Adrenal gland (tissue), 12 donors: ENCODE data around the gene AMBRA1. TPM values are rescaled to one million over a fixed set of nuclear protein-coding genes. Genes with fewer than 3 reads are reported as not detected.

Source experiments
- DNase-seq, 7 donors: peaks; one replicate each; pipeline ENCODE4 v3.0.0-alpha.2; 2019 to 2020
- H3K27ac ChIP-seq, 5 donors: fragments of 200-600 bp; sonication (generic) in 4 of 5; 1 replicate in 3 of 5; 2 replicates in 2 of 5; pipeline versions ENCODE4 v1.5.1 to v1.8.0; 2016 to 2020; ENCODE audit warnings: mild to moderate bottlenecking in 1 of 5
- H3K27me3 ChIP-seq: fragments of 200-600 bp; 2 replicates; pipeline ENCODE4 v1.8.0; 2021
- H3K36me3 ChIP-seq, 2 donors: fragments of 200-600 bp; replicated peaks in 1 of 2; 1 replicate in 1 of 2; 2 replicates in 1 of 2; pipeline versions ENCODE4 v1.5.1 to v1.8.0; 2018 to 2022
- H3K4me1 ChIP-seq, 2 donors: fragments of 200-600 bp; replicated peaks in 1 of 2; 1 replicate in 1 of 2; 2 replicates in 1 of 2; pipeline versions ENCODE4 v1.5.1 to v1.8.0; 2018 to 2021
- H3K4me3 ChIP-seq, 4 donors: fragments of 200-600 bp; sonication (generic) in 3 of 4; one replicate each; pipeline ENCODE4 v1.5.1; 2016 to 2018
- H3K9me3 ChIP-seq, 3 donors: fragments of 200-600 bp; sonication (generic) in 1 of 3; replicated peaks in 1 of 3; 1 replicate in 2 of 3; 2 replicates in 1 of 3; pipeline versions ENCODE4 v1.5.1 to v1.8.0; 2016 to 2021
- POLR2A ChIP-seq, 2 donors: fragments of 450-650 bp; IDR thresholded peaks; one replicate each; pipeline ENCODE4 v1.6.1; 2017; ENCODE audit warnings: antibody characterized with exemption in 2 of 2, mild to moderate bottlenecking in 2 of 2, moderate library complexity in 1 of 2
- WGBS, 4 donors: extraction: QIAGEN DNeasy Blood & Tissue Kit in 2 of 4; methylation state at CpG; one replicate each; pipeline versions ENCODE4 v1.1.5 to v1.1.7; 2013 to 2017; 5-methylcytosine and 5-hydroxymethylcytosine counted together
- intact Hi-C, 2 donors: fragments of 100-400 bp; cut with DNase I; formaldehyde crosslinking; loops; one replicate each; pipeline versions ENCODE4 v1.14.1 to v1.15.0; 2022 to 2023
- polyA plus RNA-seq, 3 donors: library from polyadenylated mRNA; stranded (reverse); fragments of 200-250 nt in 2 of 3; fragments of 350-450 nt in 1 of 3; fragmentation: Illumina TruSeq in 1 of 3; extraction: RNeasy Lipid Tissue Mini Kit (QIAGEN cat#74804) in 1 of 3; gene quantifications; one replicate each; pipeline ENCODE4 v1.2.3, GENCODE V29; 2013 to 2014
- total RNA-seq, 9 donors: library from RNA; depleted of rRNA in 4 of 9; stranded (reverse); fragments of >200 nt in 4 of 9; fragments of 120-200 nt in 1 of 9; fragmentation: NEBNext Ultra II Directional in 1 of 9; extraction: Animal tissue kit (Norgen Biotek cat#: 25700) in 1 of 9; gene quantifications; one replicate each; pipeline versions ENCODE4 v1.1.0 to v1.2.4, GENCODE V29; 2013 to 2023
- TF ChIP-seq, protein P1 (sequence below), 6 experiments: fragments of 450-650 bp in 4 of 6; fragments of 200-600 bp in 2 of 6; sonication (generic) in 1 of 6; IDR thresholded peaks; 1 replicate in 5 of 6; 2 replicates in 1 of 6; pipeline versions ENCODE4 v1.5.1 to v1.8.0; 2016 to 2021; ENCODE audit warnings: antibody characterized with exemption in 6 of 6, mild to moderate bottlenecking in 2 of 6, moderate library complexity in 1 of 6
- donor health status: healthy with polysubstance abuse.
- donor health status: Bipolar disorder and iron deficiency.
- donor health status: DM: yes; HTN: yes; CAD: no.
- donor health status: DM: no; HTN: no; CAD: no.
- donor health status: DM: no; HTN: no; CAD: no.
- donor health status: DM: yes; HTN: yes; CAD: no.

Gene AMBRA1
- total and polyA plus RNA-seq, 12 donors, result 16.2 to 73.3 (median 49.7) TPM

DNA sequence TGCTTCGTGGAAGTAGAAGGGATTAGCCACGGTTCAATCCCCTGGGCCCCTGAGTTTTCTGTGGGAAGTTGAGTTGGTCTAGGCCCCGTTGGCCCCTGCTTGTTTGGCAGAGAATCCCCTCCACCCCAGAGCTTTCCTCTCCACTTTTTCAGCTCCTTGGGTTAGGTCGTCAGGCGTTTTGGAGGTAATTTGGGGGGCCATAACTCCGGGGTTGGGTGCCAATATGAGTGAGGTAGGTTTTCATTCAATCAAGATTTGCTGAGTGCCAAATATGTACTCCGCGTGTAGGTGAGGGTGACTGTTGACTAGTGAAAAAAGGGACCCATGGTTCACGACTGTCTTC lies 24.1 kb upstream of the AMBRA1 start:
- TF ChIP-seq, protein P1, sequence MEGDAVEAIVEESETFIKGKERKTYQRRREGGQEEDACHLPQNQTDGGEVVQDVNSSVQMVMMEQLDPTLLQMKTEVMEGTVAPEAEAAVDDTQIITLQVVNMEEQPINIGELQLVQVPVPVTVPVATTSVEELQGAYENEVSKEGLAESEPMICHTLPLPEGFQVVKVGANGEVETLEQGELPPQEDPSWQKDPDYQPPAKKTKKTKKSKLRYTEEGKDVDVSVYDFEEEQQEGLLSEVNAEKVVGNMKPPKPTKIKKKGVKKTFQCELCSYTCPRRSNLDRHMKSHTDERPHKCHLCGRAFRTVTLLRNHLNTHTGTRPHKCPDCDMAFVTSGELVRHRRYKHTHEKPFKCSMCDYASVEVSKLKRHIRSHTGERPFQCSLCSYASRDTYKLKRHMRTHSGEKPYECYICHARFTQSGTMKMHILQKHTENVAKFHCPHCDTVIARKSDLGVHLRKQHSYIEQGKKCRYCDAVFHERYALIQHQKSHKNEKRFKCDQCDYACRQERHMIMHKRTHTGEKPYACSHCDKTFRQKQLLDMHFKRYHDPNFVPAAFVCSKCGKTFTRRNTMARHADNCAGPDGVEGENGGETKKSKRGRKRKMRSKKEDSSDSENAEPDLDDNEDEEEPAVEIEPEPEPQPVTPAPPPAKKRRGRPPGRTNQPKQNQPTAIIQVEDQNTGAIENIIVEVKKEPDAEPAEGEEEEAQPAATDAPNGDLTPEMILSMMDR (IDR thresholded peaks at IDR 0.05), result peak in 1 of 6 experiments; percentile 14
- no peak for TF ChIP-seq POLR2A (IDR thresholded peaks at IDR 0.05)
- peaks cover 12 to 24% of the 10 kb centered on the region in 2 donors for H3K4me1 ChIP-seq
- H3K36me3 ChIP-seq, result peaks cover 0 to 13% of the 10 kb centered on the region in 2 donors
- no peaks in the 10 kb centered on the region for H3K9me3 ChIP-seq
- WGBS, 4 donors, result 0 to 3% (median 2%) methylated on average over 7 to 9 of the region's 9 CpGs
- DNase-seq, result no peak
- H3K27me3 ChIP-seq, result no peaks in the 10 kb centered on the region
- H3K4me3 ChIP-seq, result peak overlapping the region; percentile 92 to 100 (median 96)
- intact Hi-C loops, result no loop called here
- peak overlapping the region; percentile 91 to 98 (median 95) for H3K27ac ChIP-seq

DNA sequence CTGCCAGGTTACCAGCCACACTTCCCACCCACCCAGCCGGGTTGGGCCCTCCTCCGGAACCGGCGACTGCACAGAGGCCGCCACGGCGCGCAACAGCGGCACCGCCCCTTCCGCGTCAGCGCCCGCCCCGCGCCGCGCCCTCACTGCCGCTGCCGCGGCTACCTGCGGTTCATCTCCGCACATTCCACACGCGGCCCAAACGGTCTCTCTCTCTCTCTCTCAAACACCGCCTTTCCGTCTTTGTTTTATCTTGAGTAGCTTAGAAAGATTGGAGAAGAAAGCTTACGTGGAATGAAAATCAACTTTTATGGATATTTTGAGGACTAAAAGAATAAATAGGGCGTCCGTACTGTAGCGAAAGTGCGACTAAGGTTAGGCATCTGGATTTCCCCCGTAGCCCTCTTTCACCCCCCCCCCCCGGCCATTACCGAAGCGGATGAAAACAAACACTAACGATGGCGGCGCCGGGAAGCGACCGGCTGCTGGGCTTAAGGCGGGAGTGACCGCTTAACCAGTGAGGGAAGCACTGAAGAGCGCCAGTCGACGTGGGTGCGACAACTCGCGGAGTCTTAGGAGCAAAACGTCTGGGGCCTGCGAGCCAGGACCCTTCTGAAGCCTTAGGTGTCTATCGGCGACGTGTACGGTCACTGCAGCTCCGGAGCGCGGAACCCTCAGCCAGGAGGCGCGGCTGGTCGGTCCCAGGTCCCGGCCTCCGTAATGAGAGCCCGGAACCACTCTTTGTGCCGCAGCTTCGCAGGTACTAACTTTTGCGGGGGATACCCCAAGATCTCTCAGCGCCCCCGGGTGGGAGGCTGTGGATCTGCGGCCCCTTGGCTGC lies 23.5 kb upstream of the AMBRA1 start, which contains the start of the genes ATG13 and HARBI1:
Gene ATG13 (plus strand): TSS at position 420 of the 838 bp plus-strand sequence. CDS start 26,739 bp downstream, outside the sequence.
Gene HARBI1 (minus strand): TSS at position 94 of the 838 bp plus-strand sequence. CDS start 990 bp downstream, outside the sequence.
- Histone ChIP-seq H3K27me3 (no peaks in the 10 kb centered on the region), H3K4me3 (peak within 1 kb of the TSS; percentile 92 to 100 (median 96)), H3K4me1 (peaks cover 12 to 24% of the 10 kb centered on the region in 2 donors), H3K36me3 (peaks cover 0 to 9% of the 10 kb centered on the region in 2 donors), H3K27ac (peak within 1 kb of the TSS; percentile 91 to 98 (median 95)), H3K9me3 (no peaks in the 10 kb centered on the region)
- 0 to 2% (median 0%) methylated on average over 35 to 72 of the region's 72 CpGs for WGBS, 4 donors
- DNase-seq, result peak; percentile 87 to 92 (median 90)
- intact Hi-C loops, result no loop called here
- TF ChIP-seq, protein P1 (IDR thresholded peaks at IDR 0.05), result peak; percentile 55 to 80 (median 73)
- peak; percentile 72 to 80 for TF ChIP-seq POLR2A (IDR thresholded peaks at IDR 0.05)

- H3K9me3 ChIP-seq, result no peaks in the 10 kb centered on the region
- H3K27ac ChIP-seq, result peak overlapping the region; percentile 91 to 98 (median 95)
- TF ChIP-seq, protein P1 (IDR thresholded peaks at IDR 0.05), result no peak
- no peak for TF ChIP-seq POLR2A (IDR thresholded peaks at IDR 0.05)
- WGBS, 4 donors, result 2 to 4% (median 3%) methylated on average over 11 to 15 of the region's 15 CpGs
- H3K36me3 ChIP-seq, result peaks cover 0 to 8% of the 10 kb centered on the region in 2 donors
- intact Hi-C loops, result no loop called here
- H3K4me3 ChIP-seq, result peak overlapping the region in 3 of 4 donors; percentile 15 to 98 (median 92)
- peak in 1 of 7 donors; percentile 43 for DNase-seq
- H3K27me3 ChIP-seq, result no peaks in the 10 kb centered on the region
- peaks cover 12 to 29% of the 10 kb centered on the region in 2 donors for H3K4me1 ChIP-seq
Measured at GRCh38 chr11:46616551-46617133, 22.8 kb upstream of the AMBRA1 start.

DNA sequence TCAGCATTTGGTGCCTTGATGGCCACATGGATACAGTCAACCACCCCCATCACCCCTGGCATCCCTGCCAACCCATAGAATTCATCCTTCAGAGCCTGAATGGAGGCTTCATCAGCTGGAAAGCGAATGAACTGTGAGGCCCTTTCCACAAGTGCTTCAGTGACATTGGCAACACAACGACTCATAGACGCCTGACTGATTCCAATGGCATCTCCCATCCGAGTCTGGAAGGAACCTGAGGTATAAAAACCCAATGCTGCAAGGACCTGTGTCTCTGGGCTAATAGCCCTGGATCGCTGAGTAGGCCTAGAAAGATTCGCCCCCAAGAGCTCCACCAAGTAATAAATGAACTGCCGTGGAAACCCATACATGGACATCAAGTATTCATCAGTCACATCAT lies 21.9 kb upstream of the AMBRA1 start:
- no peaks in the 10 kb centered on the region for H3K36me3 ChIP-seq
- H3K4me3 ChIP-seq, result no peak overlapping the region
- H3K4me1 ChIP-seq, result peaks cover 12 to 35% of the 10 kb centered on the region in 2 donors
- TF ChIP-seq, protein P1 (IDR thresholded peaks at IDR 0.05), result no peak
- no peak for TF ChIP-seq POLR2A (IDR thresholded peaks at IDR 0.05)
- no peaks in the 10 kb centered on the region for H3K27me3 ChIP-seq
- no peaks in the 10 kb centered on the region for H3K9me3 ChIP-seq
- peak in 1 of 7 donors; percentile 46 for DNase-seq
- intact Hi-C loops, result no loop called here
- peak overlapping the region in 1 of 5 donors; percentile 97 for H3K27ac ChIP-seq
- WGBS, 4 donors, result 87 to 97% (median 89%) methylated on average over 4 to 7 of the region's 7 CpGs
